HG03460 (cell line): ENCODE data around the gene NFS1.
A peak's percentile ranks its signal among the peaks of the same experiment; 100 is the strongest.
"Not testable (repeated sequence)": the region's sequence is repeated elsewhere in the genome, so short reads cannot be mapped to it uniquely, and the experiment has no call there.

ENCODE experiments used
- ATAC-seq: cut with Tn5 transposase; IDR thresholded peaks from one replicate; pipeline ENCODE4 v1.9.1; 2021; ENCODE audit not compliant: unreplicated experiment

Gene NFS1

DNA sequence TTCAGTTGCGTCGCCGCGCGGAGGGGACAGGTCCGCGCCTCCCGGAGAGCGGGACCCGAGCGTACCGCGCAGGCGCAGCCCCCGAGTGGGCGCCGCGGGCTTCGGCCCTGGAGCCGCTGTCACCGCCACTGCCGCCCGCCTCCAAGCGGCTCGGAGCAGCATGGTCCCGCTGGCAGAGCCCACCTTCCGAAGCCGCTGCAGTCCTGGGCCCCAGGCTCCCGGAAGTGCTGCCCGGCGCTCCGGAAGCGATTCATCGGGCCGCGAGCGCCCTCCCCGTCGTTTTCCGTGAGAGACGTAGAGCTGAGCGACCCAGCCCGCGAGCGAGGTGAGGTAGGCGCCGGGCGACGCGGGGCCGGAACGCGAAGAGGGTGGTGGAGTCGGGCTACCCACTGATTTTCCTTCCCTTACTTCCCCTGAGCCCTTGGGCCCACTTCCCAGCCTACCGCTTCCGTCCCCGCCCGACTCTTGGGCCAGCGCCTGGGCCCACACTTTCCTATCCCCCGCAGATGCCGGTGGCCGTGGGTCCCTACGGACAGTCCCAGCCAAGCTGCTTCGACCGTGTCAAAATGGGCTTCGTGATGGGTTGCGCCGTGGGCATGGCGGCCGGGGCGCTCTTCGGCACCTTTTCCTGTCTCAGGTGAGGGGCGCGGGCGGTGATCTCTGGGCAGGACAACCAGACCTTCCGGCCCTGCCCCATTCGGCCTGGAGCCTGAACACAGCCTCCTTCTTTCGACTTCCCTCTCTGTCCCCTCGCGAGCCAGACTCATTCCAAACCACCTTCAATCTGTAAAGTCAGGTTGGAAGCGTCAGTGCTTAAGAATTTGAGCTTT is at the start of gene NFS1, which contains the start of gene ROMO1:
Gene NFS1 (minus strand): TSS at position 226 of the 830 bp plus-strand sequence. CDS start 64 bp downstream, at position 162.
Gene ROMO1 (plus strand): TSS at position 279 of the 830 bp plus-strand sequence. CDS start 228 bp downstream, at position 507.
- ATAC-seq = peak; percentile 87

DNA sequence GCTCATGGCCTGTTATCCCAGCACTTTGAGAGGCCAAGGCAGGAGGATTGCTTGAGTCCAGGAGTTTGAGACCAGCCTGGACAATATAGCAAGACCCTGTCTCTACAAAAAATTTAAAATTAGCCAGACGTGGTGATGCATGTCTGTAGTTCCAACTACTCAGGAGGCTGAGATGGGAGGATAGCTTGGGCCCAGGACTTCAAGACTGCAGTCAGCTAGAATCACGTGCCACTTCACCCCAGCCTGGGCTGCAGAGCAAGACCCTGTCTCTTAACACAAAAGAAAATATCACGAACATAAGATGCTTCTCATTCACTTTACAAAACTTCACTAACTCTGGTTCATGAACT is 45.3 kb upstream of the NFS1 start:
- not testable (repeated sequence) for ATAC-seq

- no peak for ATAC-seq
Measured at GRCh38 chr20:35743693-35744491, 44.7 kb upstream of the NFS1 start.

DNA sequence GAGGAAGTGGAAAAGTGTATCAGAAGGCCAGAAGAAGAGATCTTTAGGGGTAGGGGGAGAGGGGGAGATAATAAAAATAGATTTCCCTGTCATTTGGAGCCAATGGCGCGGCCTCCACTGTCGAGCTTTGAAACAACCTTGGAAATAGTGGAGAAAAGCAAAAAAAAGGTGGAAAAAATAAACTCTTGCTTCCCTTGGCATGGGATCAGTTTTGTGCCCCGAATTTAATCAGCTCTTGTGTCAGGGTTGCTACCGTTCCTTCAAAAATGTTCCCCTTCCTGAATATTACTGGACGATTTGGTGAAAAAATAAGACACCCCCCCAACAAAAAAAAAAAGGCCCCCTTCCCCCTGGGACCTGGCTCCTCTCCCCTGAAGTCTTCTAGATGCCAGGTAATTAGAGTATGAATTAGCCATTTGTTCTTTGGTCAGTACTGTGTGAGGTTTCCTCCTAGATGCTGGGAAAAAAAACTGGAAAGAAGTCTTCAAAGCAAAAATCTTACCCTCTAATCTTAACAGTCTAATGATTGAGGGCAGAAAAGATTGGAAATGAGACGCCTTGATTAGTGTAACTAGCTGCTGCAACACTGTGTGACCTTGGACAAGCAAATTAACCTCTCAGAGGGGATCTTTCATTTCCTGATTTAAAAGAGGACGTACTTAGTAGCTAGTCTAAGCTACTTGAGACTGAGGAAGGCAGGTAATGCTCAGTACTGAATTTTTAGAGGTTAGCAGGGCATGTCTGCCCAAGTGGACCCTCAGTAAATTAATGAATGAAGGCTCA is 43.8 kb upstream of the NFS1 start:
- no peak for ATAC-seq

DNA sequence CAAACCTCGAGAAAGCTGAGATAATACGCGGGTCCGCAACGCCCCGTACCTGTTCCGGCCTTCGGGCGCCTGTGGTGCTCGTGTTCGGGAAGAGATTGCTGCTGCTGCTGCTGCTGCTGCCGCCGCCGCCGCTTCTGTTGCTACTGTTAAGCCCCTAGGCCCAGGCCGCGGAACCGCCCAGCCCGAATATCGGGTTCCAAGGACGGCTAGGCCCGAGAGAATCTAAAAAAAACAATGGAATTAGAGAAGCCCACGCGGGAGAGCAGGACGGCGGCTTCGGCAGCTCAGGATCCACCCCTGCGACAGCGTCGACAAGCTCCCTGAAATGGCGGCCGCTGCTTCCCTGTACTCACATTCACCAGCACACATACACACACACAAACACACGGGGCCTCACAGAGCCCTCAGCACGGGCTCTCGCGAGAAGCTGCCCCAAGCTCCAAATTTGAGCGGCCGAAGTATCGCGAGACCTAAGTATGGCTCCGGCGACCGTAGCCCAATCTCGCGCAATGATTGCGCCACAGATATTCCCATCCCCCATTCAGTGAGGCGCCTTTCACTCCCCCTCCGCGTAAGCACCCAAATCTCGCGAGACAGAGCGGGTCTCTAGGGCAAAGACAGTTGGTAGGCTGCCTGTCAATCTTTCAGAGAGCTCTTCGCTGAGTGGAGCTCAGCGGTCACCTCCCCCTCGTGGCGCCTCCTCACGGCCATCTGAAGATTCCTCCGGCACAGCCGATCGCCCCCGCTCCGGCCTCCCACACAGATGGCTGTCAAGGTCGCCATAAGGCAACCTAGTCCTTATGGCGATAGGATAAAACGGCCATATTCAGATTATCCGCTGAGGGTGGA is 43.0 kb upstream of the NFS1 start, which contains the start of gene RBM39:
Gene RBM39 (minus strand): TSS at position 369 of the 849 bp plus-strand sequence. CDS start 1,386 bp downstream, outside the sequence.
- ATAC-seq = peak; percentile 86

- no peak for ATAC-seq
Measured at GRCh38 chr20:35739294-35740163, 40.4 kb upstream of the NFS1 start.

- no peak for ATAC-seq
Measured at GRCh38 chr20:35738410-35739179, 39.4 kb upstream of the NFS1 start.

GRCh38 chr20:35737865-35738333 is 38.7 kb upstream of the NFS1 start:
- no peak for ATAC-seq

GRCh38 chr20:35735826-35736470 is 36.8 kb upstream of the NFS1 start:
- no peak for ATAC-seq

- ATAC-seq = no peak
Measured at GRCh38 chr20:35734777-35735649, 35.9 kb upstream of the NFS1 start.

DNA sequence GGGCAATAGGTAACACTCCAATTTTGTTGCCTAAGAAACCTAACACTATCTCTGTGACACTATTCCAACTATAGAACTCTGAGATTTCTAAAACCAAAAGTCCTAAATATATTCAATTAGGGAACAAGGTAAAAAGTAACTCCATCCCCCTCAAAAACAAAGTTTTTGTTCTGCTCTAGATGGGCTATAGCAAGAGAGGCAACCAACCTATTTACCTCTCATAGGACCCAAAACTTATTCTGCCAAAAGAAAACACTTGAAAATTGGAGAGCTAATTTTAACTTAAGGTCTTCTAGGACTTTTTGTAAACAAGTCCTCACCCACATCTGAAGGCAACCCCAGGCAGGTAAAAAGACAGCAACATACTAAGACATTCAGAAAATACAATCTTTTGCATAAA is 35.2 kb upstream of the NFS1 start:
- ATAC-seq = no peak

DNA sequence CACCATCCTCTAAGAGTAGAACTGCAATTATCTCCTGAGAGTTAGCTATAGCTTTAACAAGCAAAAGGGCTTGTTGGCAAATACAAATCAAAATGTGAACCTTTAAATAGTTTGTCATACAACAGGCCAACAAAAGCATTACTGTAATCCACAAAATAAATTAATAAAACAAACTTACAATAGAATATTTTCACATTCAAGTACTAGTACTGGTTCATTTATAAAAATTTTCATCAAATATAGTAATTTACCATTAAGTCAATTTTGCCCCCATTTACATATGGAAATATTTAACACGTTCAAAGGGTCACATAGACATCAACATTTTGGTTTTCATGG is 33.5 kb upstream of the NFS1 start:
- no peak for ATAC-seq

DNA sequence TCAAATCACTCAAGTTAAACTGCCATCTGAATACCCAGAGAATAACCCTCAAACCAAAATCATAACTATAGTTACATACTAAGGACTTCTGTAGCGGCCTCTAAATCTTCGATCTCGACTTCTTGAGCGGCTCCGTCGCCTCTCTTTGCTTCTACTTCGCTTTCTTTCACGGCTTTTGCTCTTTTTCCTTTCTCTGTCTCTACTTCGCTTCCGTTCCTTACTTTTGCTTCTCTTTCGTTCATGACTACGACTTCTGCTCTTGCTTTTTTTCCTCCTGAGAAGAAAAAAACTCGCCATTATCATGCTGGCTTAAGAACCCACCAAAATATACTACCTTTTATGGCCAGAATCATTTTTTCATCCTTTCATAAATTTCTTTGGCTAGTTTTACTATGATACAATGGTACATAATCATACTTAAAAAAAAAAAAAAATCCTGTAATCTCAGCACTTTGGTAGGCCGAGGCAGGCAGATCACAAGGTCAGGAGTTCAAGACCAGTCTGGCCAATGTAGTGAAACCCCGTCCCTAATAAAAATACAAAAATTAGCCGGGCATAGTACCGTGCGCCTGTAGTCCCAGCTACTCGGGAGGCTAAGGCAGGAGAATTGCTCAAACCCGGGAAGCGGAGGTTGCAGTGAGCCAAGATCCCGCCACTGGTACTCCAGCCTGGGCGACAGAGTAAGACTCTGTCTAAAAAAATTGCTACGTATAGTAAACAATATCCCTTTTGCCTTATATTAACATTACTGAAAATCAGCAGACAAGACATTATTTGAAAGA is 32.9 kb upstream of the NFS1 start:
- no peak for ATAC-seq

GRCh38 chr20:35731469-35731788 is 32.3 kb upstream of the NFS1 start:
- no peak for ATAC-seq

DNA sequence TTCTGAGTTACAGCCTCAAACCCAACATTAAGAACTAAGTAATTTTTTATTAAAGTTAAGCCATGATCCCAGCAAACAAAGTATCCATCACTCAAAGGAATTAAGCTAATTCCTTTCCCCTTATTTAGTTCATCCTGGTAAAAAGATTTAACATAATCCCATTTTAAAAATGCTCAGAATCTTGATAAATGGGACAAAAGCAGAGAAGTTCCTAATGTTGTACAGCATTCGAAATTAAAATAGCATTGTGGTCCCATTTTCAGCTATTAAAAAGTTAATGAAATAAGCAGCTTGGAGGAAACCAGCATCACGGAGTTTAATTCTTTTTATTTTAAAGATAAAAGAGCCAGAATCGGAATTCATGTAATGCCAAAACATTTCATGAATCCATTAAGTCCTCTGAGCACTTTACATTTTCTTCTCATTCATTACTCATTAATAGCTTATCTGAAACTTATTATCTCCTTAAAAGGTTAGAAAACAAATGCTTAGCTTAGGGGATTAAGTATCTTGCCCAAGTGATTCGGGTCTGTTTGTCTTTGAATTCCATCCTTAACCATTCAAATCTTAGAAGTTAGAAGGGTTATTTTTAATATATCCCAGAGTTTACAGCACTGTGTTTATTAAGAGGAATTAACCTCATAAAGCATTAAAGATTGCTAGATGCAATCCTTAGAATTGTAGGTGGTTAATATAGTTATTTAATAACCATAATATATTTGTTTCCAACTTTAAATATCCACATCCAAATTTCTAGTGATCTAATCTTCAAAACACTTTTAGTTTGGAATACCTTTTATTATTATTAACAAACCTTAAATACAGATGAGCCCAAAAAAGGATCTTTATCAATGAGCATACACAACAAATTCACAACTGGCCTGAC is 31.7 kb upstream of the NFS1 start:
- no peak for ATAC-seq
